ENCODE data around the gene PHF12. TPM values are rescaled to one million over a fixed set of nuclear protein-coding genes. Genes with fewer than 3 reads are reported as not detected.

The PHF12 gene
- total and polyA plus RNA-seq, 2 of the 4 experiments (the other 2 are of a cell fraction): 24.4 to 25.6 TPM

DNA sequence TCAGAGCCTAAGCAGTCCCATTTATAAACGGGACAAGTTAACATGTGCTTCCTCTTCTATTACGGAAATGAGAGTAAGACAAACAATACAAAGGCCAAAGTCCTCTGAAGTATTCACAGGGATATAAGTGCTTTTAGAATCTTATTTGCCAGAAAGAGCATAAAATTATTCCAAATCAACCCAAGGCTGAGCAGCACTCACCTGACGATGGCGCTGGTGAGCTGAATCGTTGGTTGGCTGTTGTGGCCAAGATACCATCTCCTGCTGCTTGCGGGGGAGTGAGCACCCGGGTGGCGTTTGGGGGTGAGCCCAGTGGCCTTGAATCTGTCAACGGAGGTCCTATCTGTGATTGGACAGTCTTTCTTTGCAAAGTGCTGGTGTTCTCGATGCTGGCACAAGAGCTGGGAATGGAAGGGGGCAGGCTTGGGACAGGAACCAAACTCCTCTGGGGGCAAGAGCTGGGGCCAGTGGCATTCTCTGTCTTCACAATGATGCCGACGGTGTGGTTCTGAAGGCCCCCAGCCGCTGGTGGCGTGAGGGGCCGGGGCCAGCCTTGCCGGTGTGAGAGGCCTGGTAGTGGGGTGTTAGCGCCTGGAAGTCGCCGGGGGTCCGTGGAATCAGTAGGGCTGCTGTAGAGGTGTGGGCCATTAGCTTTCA lies 38.9 kb downstream of the PHF12 start:
- no peak for ATAC-seq (ENCODE audit: low read depth)
- Histone ChIP-seq H3K9me3 (ENCODE audit: control insufficient read depth, insufficient read depth, low read length) (no peaks in the 10 kb centered on the region), H3K9ac (ENCODE audit: low read depth, low read length) (no peak overlapping the region), H3K9me1 (ENCODE audit: insufficient read depth, low read length) (peaks cover 9% of the 10 kb centered on the region), H3K4ac (ENCODE audit: low read depth, low read length) (no peak overlapping the region), H2AK5ac (ENCODE audit: low read depth, low read length) (no peak overlapping the region), H3K14ac (replicated peaks; ENCODE audit: low read depth, low read length) (no peak overlapping the region), H3K56ac (ENCODE audit: extremely low read depth, insufficient read depth, low read length) (no peak overlapping the region), H3K36me3 (ENCODE audit: control insufficient read depth, insufficient read depth, low read length) (peaks cover 74% of the 10 kb centered on the region), H2BK120ac (ENCODE audit: low read depth, low read length) (no peak overlapping the region), H4K91ac (ENCODE audit: insufficient read depth, low read depth, low read length) (no peak overlapping the region), H4K5ac (ENCODE audit: low read depth, low read length) (no peak overlapping the region), H2BK20ac (ENCODE audit: low read depth, low read length) (no peak overlapping the region), H3K79me1 (ENCODE audit: low read depth in 1 of 2, low read length in 2 of 2) (peaks cover 27 to 63% of the 10 kb centered on the region in 2 experiments), H2BK15ac (ENCODE audit: low read depth, low read length) (no peak overlapping the region), H4K8ac (ENCODE audit: low read depth in 2 of 2, low read length in 2 of 2) (no peak overlapping the region), H3K4me1 (ENCODE audit: control insufficient read depth, insufficient read depth, low read length) (peaks cover 16% of the 10 kb centered on the region), H3K27ac (ENCODE audit: insufficient read depth, low read length) (no peak overlapping the region), H3K4me2 (ENCODE audit: low read depth, low read length) (no peak overlapping the region), H3K23ac (ENCODE audit: low read depth, low read length) (no peak overlapping the region), H2AFZ (replicated peaks; ENCODE audit: low read length, poor library complexity) (no peak overlapping the region), H3K4me3 (ENCODE audit: insufficient read depth, low read depth, low read length) (no peak overlapping the region), H4K20me1 (ENCODE audit: insufficient read depth, low read length) (peaks cover 41% of the 10 kb centered on the region; the same call in 1 of the 2 replicates), H2AK9ac (replicated peaks; ENCODE audit: low read depth, low read length, poor library complexity) (no peak overlapping the region), H3K27me3 (ENCODE audit: control insufficient read depth, insufficient read depth, low read length) (no peaks in the 10 kb centered on the region), H2BK5ac (ENCODE audit: low read depth, low read length, poor library complexity, severe bottlenecking) (no peak overlapping the region), H3K18ac (ENCODE audit: low read depth, low read length) (no peak overlapping the region)
- in situ Hi-C loops (cut with MboI; ENCODE audit: low sequenced_read_pairs): no loop called here
- intact Hi-C loops (cut with micrococcal nuclease): no loop called here
- dilution Hi-C loops (cut with HindIII; ENCODE audit: low sequenced_read_pairs, unreplicated experiment): no loop called here
- TF ChIP-seq, protein P1, sequence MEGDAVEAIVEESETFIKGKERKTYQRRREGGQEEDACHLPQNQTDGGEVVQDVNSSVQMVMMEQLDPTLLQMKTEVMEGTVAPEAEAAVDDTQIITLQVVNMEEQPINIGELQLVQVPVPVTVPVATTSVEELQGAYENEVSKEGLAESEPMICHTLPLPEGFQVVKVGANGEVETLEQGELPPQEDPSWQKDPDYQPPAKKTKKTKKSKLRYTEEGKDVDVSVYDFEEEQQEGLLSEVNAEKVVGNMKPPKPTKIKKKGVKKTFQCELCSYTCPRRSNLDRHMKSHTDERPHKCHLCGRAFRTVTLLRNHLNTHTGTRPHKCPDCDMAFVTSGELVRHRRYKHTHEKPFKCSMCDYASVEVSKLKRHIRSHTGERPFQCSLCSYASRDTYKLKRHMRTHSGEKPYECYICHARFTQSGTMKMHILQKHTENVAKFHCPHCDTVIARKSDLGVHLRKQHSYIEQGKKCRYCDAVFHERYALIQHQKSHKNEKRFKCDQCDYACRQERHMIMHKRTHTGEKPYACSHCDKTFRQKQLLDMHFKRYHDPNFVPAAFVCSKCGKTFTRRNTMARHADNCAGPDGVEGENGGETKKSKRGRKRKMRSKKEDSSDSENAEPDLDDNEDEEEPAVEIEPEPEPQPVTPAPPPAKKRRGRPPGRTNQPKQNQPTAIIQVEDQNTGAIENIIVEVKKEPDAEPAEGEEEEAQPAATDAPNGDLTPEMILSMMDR (conservative IDR thresholded peaks at IDR 0.05; ENCODE audit: low read depth, low read length): peak; percentile 14; the same call in 1 of the 2 replicates
- TF ChIP-seq, protein P2, sequence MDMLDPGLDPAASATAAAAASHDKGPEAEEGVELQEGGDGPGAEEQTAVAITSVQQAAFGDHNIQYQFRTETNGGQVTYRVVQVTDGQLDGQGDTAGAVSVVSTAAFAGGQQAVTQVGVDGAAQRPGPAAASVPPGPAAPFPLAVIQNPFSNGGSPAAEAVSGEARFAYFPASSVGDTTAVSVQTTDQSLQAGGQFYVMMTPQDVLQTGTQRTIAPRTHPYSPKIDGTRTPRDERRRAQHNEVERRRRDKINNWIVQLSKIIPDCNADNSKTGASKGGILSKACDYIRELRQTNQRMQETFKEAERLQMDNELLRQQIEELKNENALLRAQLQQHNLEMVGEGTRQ (IDR thresholded peaks at IDR 0.05; ENCODE audit: low read depth, low read length): no peak
- no peak for DNase-seq
- WGBS, 2 experiments (ENCODE audit: extremely low coverage in 2 of 2, insufficient read length in 1 of 2): 93% methylated on average over 9 of the region's 20 CpGs; no CpG with 5 or more reads in 1 of the 2 experiments
- POLR2A ChIA-PET (ENCODE audit: unreplicated experiment): no interaction called here
- no TSS peak for BruUV-seq (replicated peaks)
- CTCF ChIA-PET: interaction anchor here (1.0 kb wide), 1 partner anchor 186 kb away, joined by 3 read pairs; no protein-coding TSS in a partner anchor
